KOPT-K1 (cell line): ENCODE data around the gene CYTH3.
"Not testable (repeated sequence)": the region's sequence is repeated elsewhere in the genome, so short reads cannot be mapped to it uniquely, and the experiment has no call there.

ENCODE experiments used
- H3K27ac ChIP-seq: fragments of 200-600 bp; sonication (generic); 2 replicates; pipeline ENCODE4 v1.5.1; 2016; ENCODE audit warnings: antibody characterized with exemption, mild to moderate bottlenecking, low read depth, low read length; ENCODE audit not compliant: poor library complexity, severe bottlenecking
- H3K36me3 ChIP-seq: fragments of 200-600 bp; sonication (generic); 2 replicates; pipeline ENCODE4 v1.5.1; 2017; ENCODE audit warnings: antibody characterized with exemption, mild to moderate bottlenecking, low read length, moderate library complexity; ENCODE audit not compliant: insufficient read depth
- H3K9me3 ChIP-seq: fragments of 200-600 bp; sonication (generic); 2 replicates; pipeline ENCODE4 v1.5.1; 2017; ENCODE audit warnings: antibody characterized with exemption, low read length, mild to moderate bottlenecking; ENCODE audit not compliant: insufficient read depth, poor library complexity, severe bottlenecking

CYTH3 gene

DNA sequence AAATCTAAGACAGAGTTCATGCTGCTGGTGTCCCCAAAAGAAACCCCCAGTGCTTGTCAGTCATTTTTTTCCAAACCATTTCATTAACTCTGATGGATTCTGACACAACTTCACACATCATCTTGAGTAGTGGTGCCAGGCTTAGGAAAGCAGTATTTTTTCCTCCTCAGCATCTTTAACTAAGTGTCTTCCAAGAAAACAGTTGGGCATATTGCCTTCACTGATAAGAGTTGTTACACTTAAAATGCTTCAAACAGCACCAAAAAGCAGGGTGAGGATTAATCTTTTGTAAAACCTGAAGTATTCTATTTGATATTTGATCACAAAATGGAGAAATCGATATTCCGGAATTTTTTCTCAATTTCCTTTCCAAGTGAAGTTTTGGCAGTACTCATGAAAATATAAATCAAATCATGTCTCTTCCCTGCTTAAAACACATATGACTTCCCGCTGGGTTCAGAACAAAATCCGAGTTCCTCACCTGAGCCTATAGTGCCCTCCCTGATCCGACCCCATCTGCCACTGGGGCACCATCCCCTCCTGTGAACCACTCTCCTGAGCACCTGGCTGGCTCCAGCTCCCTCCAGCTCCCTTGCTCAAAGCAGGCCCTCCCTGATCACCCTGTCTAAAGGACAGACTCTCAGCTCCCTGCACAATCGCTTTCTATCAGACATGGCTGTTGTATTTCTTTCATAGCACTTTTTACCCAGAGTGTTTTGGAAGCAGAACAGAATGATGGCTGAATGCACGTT lies 61.6 kb downstream of the CYTH3 start:
- Histone ChIP-seq H3K36me3 (no peaks in the 10 kb centered on the region), H3K9me3 (no peaks in the 10 kb centered on the region), H3K27ac (no peak overlapping the region)

- Histone ChIP-seq H3K27ac (no peak overlapping the region), H3K9me3 (no peaks in the 10 kb centered on the region), H3K36me3 (no peaks in the 10 kb centered on the region)
Measured at GRCh38 chr7:6209340-6209739, 63.1 kb downstream of the CYTH3 start.

- Histone ChIP-seq H3K36me3 (no peaks in the 10 kb centered on the region), H3K27ac (no peak overlapping the region), H3K9me3 (no peaks in the 10 kb centered on the region)
Measured at GRCh38 chr7:6208573-6209328, 63.7 kb downstream of the CYTH3 start.

DNA sequence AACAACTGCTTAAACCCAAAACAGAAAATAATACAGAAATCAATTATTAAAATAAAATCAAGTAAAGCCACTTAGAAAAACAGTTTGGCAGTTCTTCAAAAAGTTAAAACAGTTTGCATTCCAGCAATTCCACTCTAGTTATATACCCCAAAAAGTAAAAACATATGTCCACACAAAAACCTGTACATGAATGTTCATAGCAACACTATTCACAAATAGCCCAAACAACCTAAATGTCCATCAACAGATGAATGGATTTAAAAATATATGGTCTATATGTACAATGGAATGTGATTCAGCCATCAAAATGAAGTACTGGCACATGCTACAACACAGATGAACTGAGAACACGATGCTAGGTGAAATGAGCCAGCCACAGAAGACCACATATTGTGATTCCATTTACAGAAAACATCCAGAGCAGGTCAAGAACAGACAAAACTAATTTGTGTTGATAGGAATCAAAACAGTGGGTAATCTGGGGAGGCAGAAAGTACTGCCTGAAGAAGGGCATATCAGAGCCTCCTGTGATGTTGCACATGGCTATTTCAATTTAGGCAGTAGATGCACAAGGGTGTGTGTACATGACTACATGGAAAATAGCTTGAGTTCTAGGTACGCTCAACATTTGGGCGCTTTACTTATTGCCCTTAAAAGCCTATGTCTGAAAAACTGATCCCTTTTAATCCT lies 66.3 kb downstream of the CYTH3 start:
- no peak overlapping the region for H3K27ac ChIP-seq
- H3K9me3 ChIP-seq: no peaks in the 10 kb centered on the region
- no peaks in the 10 kb centered on the region for H3K36me3 ChIP-seq

DNA sequence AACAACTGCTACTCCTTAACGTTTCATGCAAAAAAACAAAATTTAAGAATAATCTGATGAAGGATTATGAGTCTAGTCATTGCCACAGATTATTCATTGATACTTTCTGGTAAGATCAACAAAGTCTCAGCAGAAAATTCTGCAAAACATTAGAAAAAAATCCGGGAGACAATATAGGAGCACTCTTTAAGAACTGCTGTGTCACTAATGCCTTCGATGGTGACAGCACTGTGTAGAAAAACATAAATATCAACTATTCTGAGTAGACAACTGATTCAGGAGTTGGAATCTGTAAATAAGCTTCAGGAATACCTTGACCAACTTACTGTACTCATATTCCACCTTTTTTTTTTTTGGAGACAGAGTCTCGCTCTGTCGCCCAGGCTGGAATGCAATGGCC lies 69.0 kb downstream of the CYTH3 start:
- Histone ChIP-seq H3K36me3 (no peaks in the 10 kb centered on the region), H3K9me3 (no peaks in the 10 kb centered on the region), H3K27ac (no peak overlapping the region)

GRCh38 chr7:6202117-6202516 lies 70.3 kb downstream of the CYTH3 start:
- Histone ChIP-seq H3K9me3 (no peaks in the 10 kb centered on the region), H3K36me3 (no peaks in the 10 kb centered on the region), H3K27ac (no peak overlapping the region)

- no peaks in the 10 kb centered on the region for H3K9me3 ChIP-seq
- no peak overlapping the region for H3K27ac ChIP-seq
- no peaks in the 10 kb centered on the region for H3K36me3 ChIP-seq
Measured at GRCh38 chr7:6200971-6201370, 71.5 kb downstream of the CYTH3 start.

DNA sequence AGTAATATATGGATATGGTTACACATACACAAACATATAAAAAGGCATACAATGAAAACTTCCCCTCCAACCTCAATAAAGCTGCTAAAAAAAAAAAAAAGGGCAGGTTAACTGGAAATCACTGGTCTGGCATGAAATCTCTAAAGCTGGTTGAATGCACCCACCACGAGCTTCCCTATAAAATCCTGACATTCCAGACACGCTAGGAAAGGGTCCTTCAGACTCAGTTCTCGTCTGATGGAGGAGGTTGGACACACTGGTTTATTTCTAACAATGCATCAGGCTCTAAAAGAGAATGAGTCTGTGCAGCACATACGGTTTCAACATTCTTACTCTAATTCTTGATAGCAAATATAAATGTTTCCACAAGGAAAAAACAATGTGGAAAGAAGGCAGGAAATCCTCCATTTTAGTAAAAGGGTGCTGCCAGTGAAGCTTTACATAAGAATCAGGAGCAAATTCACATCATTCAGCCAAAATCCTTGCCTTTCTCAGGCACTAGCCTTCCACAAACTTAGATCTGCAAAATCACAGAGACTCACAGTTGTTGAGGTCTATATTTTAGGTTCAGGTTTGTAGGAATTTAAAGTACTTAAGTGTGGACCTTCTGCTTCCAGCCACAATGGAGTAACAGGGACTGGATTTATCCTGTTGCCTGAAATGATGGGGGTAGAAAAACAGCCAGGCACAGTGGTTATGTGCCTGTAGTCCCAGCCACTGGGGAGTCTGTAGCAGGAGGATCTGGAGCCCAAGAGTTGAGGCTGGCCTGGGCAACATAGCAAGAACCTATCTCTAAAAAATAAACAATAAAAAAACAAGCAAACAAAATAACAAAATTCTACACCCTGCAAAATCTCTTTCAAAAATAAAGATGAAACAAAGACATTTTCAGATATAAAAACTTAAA lies 73.5 kb downstream of the CYTH3 start:
- Histone ChIP-seq H3K36me3 (no peaks in the 10 kb centered on the region), H3K9me3 (no peaks in the 10 kb centered on the region), H3K27ac (no peak overlapping the region)

DNA sequence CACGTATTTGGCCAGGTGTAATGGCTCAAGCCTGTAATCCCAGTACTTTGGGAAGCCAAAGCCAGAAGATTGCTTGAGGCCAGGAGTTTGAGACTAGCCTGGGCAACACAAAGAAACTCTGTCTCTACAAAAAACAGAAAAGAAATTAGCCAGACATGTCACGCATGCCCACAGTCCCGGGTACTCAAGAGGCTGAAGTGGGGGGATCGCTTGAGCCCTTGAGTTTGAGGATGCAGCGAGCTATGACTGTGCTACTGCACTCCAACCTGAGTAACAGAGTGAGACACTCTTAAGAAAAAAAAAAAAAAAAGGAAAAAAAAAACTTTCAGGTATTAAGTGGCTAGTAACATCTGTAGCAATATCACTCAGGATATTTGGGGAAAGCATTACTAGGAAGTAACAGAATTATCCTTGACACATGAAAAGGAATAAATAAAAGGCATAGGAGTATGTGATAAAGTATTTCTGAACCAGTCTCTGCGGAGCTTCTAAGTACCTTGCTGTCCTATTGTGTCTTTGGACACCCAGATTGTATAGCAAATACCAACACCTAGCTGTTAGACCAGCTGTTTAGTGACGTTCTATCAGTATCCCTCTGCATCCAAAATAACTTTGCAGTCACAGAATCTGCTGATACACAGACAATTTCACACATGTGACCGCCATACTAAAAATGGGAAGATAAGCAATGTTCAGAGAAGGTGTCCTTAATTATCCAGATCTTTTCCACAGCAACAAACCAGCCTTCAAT lies 74.4 kb downstream of the CYTH3 start:
- H3K27ac ChIP-seq: no peak overlapping the region
- H3K36me3 ChIP-seq: no peaks in the 10 kb centered on the region

DNA sequence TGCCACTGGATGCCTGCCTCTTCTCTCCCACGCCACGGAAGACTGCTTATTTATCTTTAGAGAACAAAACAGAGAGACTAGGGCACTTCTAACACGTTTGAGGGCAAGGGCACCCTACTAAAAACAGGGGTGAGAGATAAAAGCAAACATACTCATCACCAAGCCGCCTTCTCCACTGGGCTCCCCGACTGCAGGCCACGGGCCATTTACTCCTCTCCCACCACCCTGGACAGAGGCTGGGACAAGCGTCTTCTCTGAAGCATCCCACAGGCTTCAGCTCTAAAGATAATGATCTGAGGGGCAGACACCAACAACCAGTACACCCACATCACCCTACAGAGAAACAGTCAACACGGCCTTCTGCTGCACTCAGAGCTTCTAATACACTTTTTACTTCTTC lies 78.7 kb downstream of the CYTH3 start:
- Histone ChIP-seq H3K27ac (no peak overlapping the region), H3K36me3 (no peaks in the 10 kb centered on the region), H3K9me3 (no peaks in the 10 kb centered on the region)

More for the DNA sequence above, 74.4 kb downstream of the CYTH3 start:
- H3K9me3 ChIP-seq: no peaks in the 10 kb centered on the region

DNA sequence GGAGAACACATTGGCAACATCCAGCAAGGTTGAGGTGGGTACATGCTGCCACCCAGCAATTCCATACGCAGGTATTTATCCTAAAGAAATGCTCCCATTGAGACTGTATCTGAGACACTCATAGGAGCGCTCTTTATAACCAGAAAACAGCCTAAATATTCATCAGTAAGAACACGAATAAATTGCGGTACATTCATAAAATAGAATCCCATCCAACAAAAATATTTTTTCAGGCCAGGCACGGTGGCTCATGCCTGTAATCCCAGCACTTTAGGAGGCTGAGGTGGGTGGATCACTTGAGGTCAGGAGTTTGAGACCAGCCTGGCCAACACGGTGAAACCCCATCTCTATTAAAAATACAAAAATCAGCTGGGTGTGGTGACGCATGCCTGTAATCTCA lies 81.9 kb downstream of the CYTH3 start:
- not testable (repeated sequence) for H3K36me3 ChIP-seq, H3K27ac ChIP-seq

DNA sequence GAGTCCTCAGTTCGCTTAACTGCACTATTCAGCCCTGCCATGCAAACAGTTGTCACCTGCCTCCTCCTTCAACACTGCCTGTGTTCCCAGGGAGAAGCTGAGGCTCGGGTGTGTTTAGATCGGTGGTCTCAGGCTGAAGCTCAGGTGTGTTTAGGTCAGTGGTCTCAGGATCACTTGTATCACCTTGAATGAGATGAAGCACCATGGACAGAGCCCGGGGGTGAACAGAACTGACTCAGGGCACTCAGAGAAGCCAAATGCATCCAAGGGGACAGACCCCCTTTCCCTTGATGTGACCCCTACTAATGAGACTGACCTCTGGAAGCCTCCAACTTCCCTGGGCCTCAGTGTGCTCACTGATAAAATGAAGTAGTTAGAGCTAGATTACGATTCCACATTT lies 84.0 kb downstream of the CYTH3 start:
- no peaks in the 10 kb centered on the region for H3K36me3 ChIP-seq
- H3K9me3 ChIP-seq: no peaks in the 10 kb centered on the region

More for the DNA sequence above, 81.9 kb downstream of the CYTH3 start:
- H3K9me3 ChIP-seq: not testable (repeated sequence)

GRCh38 chr7:6186577-6186976 lies 85.8 kb downstream of the CYTH3 start:
- H3K36me3 ChIP-seq: no peaks in the 10 kb centered on the region
- no peak overlapping the region for H3K27ac ChIP-seq
- no peaks in the 10 kb centered on the region for H3K9me3 ChIP-seq

More for the DNA sequence above, 84.0 kb downstream of the CYTH3 start:
- no peak overlapping the region for H3K27ac ChIP-seq

DNA sequence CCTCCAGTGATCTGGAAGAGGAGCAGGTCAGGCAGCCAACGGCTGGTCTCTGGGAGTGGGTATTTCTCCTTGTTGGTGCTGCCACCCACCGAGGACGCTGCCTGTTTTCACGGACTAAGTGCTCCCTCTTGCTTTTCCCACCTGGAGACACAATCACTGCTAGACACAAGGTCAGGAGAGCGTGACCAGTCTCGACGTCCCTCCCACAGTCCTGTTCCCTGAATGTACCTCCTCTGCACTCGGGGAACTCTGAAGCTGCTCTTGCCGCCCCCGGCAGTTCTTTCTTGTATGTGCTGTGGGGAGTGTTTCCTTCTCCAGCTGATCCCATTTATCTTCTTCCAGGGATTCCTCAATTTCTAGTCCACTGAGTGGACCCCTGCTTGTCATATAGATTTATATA lies 89.4 kb downstream of the CYTH3 start:
- Histone ChIP-seq H3K27ac (no peak overlapping the region), H3K36me3 (no peaks in the 10 kb centered on the region), H3K9me3 (no peaks in the 10 kb centered on the region)
